Keratinocyte (primary cell): ENCODE measurements around the gene HOMER2. TPM values are rescaled to one million over a fixed set of nuclear protein-coding genes. Genes with fewer than 3 reads are reported as not detected.

ENCODE experiments used
- DNase-seq: peaks from one replicate; pipeline ENCODE4 v3.0.0-alpha.2; 2011; ENCODE audit warnings: low read depth, missing footprints, low spot score
- FAIRE-seq: peaks from 2 replicates; lab custom pipeline; 2011; peaks lifted over from hg19 to GRCh38; lab: Jason Lieb, UNC
- H2AFZ ChIP-seq: 2 replicates; pipeline ENCODE4 v1.6.0; 2012; ENCODE audit warnings: low read length, control low read depth, inconsistent platforms; ENCODE audit not compliant: control insufficient read depth
- H3K27ac ChIP-seq: 2 replicates; pipeline ENCODE4 v1.5.1; 2011; ENCODE audit warnings: low read length; ENCODE audit not compliant: control insufficient read depth, insufficient read depth
- H3K27me3 ChIP-seq: 3 replicates; pipeline ENCODE4 v1.6.0; 2011; ENCODE audit warnings: low read length; ENCODE audit not compliant: control insufficient read depth, insufficient read depth; ENCODE audit errors: extremely low read depth
- H3K36me3 ChIP-seq, 2 experiments: 2 replicates in 1 of 2; 3 replicates in 1 of 2; pipeline ENCODE4 v1.5.1; 2011; ENCODE audit warnings: low read length in 2 of 2, mild to moderate bottlenecking in 1 of 2; ENCODE audit not compliant: control insufficient read depth in 2 of 2, insufficient read depth in 2 of 2; ENCODE audit errors: extremely low read depth in 1 of 2
- H3K4me1 ChIP-seq: 3 replicates; pipeline ENCODE4 v1.5.1; 2011; ENCODE audit warnings: low read length; ENCODE audit not compliant: control insufficient read depth, insufficient read depth; ENCODE audit errors: extremely low read depth
- H3K4me2 ChIP-seq: 3 replicates; pipeline ENCODE4 v1.6.0; 2011; ENCODE audit warnings: low read depth, low read length; ENCODE audit not compliant: control insufficient read depth, insufficient read depth; ENCODE audit errors: extremely low read depth
- H3K4me3 ChIP-seq, 3 experiments: fragments of 200-600 bp in 1 of 3; sonication (generic) in 1 of 3; 2 replicates in 2 of 3; 3 replicates in 1 of 3; pipeline ENCODE4 v1.5.1; 2011 to 2016; ENCODE audit warnings: low read length in 3 of 3, mild to moderate bottlenecking in 3 of 3, control low read depth in 2 of 3, inconsistent platforms in 1 of 3, low read depth in 1 of 3, mixed read lengths in 1 of 3, mixed run types in 1 of 3, moderate library complexity in 1 of 3; ENCODE audit not compliant: control insufficient read depth in 2 of 3, insufficient read depth in 2 of 3; ENCODE audit errors: extremely low read depth in 1 of 3
- H3K79me2 ChIP-seq: 2 replicates; pipeline ENCODE4 v1.6.0; 2012; ENCODE audit warnings: low read length; ENCODE audit not compliant: control insufficient read depth, insufficient read depth
- H3K9ac ChIP-seq: 3 replicates; pipeline ENCODE4 v1.6.0; 2011; ENCODE audit warnings: low read length; ENCODE audit not compliant: control insufficient read depth, insufficient read depth; ENCODE audit errors: extremely low read depth
- H3K9me1 ChIP-seq: 3 replicates; pipeline ENCODE4 v1.6.0; 2011; ENCODE audit warnings: low read length; ENCODE audit not compliant: control insufficient read depth, insufficient read depth; ENCODE audit errors: extremely low read depth
- H3K9me3 ChIP-seq: 2 replicates; pipeline ENCODE4 v1.5.1; 2012; ENCODE audit warnings: low read depth, low read length; ENCODE audit not compliant: control insufficient read depth
- H4K20me1 ChIP-seq: 3 replicates; pipeline ENCODE4 v1.6.0; 2011; ENCODE audit warnings: low read length; ENCODE audit not compliant: control insufficient read depth, insufficient read depth; ENCODE audit errors: extremely low read depth
- CTCF ChIP-seq, 3 experiments: IDR thresholded peaks in 1 of 3; conservative IDR thresholded peaks in 1 of 3; optimal IDR thresholded peaks in 1 of 3; 2 replicates in 2 of 3; 3 replicates in 1 of 3; pipeline versions ENCODE3 to v1.5.1; 2011; ENCODE audit warnings: low read length in 3 of 3, mild to moderate bottlenecking in 3 of 3, moderate library complexity in 2 of 3, control low read depth in 1 of 3, inconsistent platforms in 1 of 3; ENCODE audit not compliant: insufficient read depth in 2 of 3; ENCODE audit errors: extremely low read depth in 1 of 3
- EZH2 ChIP-seq: IDR thresholded peaks from one replicate; pipeline ENCODE4 v1.6.1; 2012; ENCODE audit warnings: inconsistent platforms, mild to moderate bottlenecking, low read length, moderate library complexity
- dilution Hi-C: fragments of 300-500 bp; cut with MboI; formaldehyde crosslinking; loops from one replicate; pipeline ENCODE4 v1.7.0; 2020; ENCODE audit warnings: low sequenced_read_pairs; ENCODE audit not compliant: extremely low pct_ligation_motif_present
- polyA plus RNA-seq, 5 experiments: library from polyadenylated mRNA; depleted of rRNA in 3 of 5; stranded (reverse) in 3 of 5; stranded (forward) in 1 of 5; unstranded in 1 of 5; fragments of >200 nt; gene quantifications; 1 replicate in 1 of 5; 2 replicates in 3 of 5; 3 replicates in 1 of 5; pipeline versions ENCODE4 v1.2.1 to v1.2.3, GENCODE V29; 2011 to 2012; ENCODE audit warnings: missing spikeins in 2 of 5, low read depth in 1 of 5, low replicate concordance in 1 of 5

The HOMER2 gene
- polyA plus RNA-seq, 1 donor (not counting 4 experiments of a cell fraction or from before 2014, with no cell fraction given) = 12.4 TPM

GRCh38 chr15:82874267-82874666 lies 78.3 kb downstream of the HOMER2 start:
- Histone ChIP-seq H3K79me2 (no peaks in the 10 kb centered on the region), H3K27me3 (no peaks in the 10 kb centered on the region), H4K20me1 (no peaks in the 10 kb centered on the region), H3K4me2 (no peak overlapping the region), H3K27ac (no peak overlapping the region), H3K36me3 (no peaks in the 10 kb centered on the region), H3K4me3 (no peak overlapping the region), H3K9me1 (no peaks in the 10 kb centered on the region), H3K4me1 (peaks cover 3% of the 10 kb centered on the region), H3K9ac (no peak overlapping the region), H2AFZ (no peak overlapping the region), H3K9me3 (no peaks in the 10 kb centered on the region)
- dilution Hi-C loops = no loop called here
- DNase-seq = no peak
- no peak for FAIRE-seq
- TF ChIP-seq CTCF (optimal IDR thresholded peaks at IDR 0.05 in 1 of 3, IDR thresholded peaks at IDR 0.05 in 1 of 3, conservative IDR thresholded peaks at IDR 0.05 in 1 of 3; ENCODE audit: extremely low read depth in 1 of 3, insufficient read depth in 2 of 3, low read length in 3 of 3) = no peak
- no peak for TF ChIP-seq EZH2

GRCh38 chr15:82873000-82873680 lies 79.4 kb downstream of the HOMER2 start:
- Histone ChIP-seq H3K27me3 (no peaks in the 10 kb centered on the region), H3K79me2 (no peaks in the 10 kb centered on the region), H3K4me1 (peaks cover 3% of the 10 kb centered on the region), H2AFZ (no peak overlapping the region), H4K20me1 (no peaks in the 10 kb centered on the region), H3K36me3 (no peaks in the 10 kb centered on the region), H3K4me2 (no peak overlapping the region), H3K9me3 (no peaks in the 10 kb centered on the region), H3K9me1 (no peaks in the 10 kb centered on the region), H3K27ac (no peak overlapping the region), H3K9ac (no peak overlapping the region), H3K4me3 (no peak overlapping the region)
- no peak for TF ChIP-seq CTCF (optimal IDR thresholded peaks at IDR 0.05 in 1 of 3, IDR thresholded peaks at IDR 0.05 in 1 of 3, conservative IDR thresholded peaks at IDR 0.05 in 1 of 3; ENCODE audit: extremely low read depth in 1 of 3, insufficient read depth in 2 of 3, low read length in 3 of 3)
- no peak for TF ChIP-seq EZH2
- DNase-seq (no peak), FAIRE-seq (no peak)
- dilution Hi-C loops = no loop called here
